ENCODE measurements around the gene RNLS. TPM values are rescaled to one million over a fixed set of nuclear protein-coding genes. Genes with fewer than 3 reads are reported as not detected.

Gene RNLS
- total RNA-seq, 2 experiments from 2014 or later = not detected

GRCh38 chr10:88390041-88390440, 193.1 kb downstream of the RNLS start:
- Histone ChIP-seq H3K36me3 (ENCODE audit: insufficient read depth, low read length) (0 out of 2 replicates have a peak, but pooled peaks cover 3% of the 10 kb centered on the region), H3K4me1 (ENCODE audit: insufficient read depth, low read length, poor library complexity, severe bottlenecking) (peaks cover 72% of the 10 kb centered on the region), H3K27ac (ENCODE audit: low read depth, low read length, poor library complexity, severe bottlenecking) (peak overlapping the region; percentile 99), H3K4me3 (ENCODE audit: low read depth, low read length, poor library complexity, severe bottlenecking) (no peak overlapping the region), H2AFZ (ENCODE audit: low read length) (peak overlapping the region; percentile 72; the same call in 1 of the 2 replicates), H4K20me1 (ENCODE audit: insufficient read depth, low read length) (no peaks in the 10 kb centered on the region), H3K79me2 (ENCODE audit: insufficient read depth, low read depth, low read length) (no peaks in the 10 kb centered on the region), H3K9me2 (ENCODE audit: insufficient read depth, low read length) (no peaks in the 10 kb centered on the region), H3K9me3 (ENCODE audit: low read length) (peaks cover 8% of the 10 kb centered on the region; the same call in 1 of the 2 replicates), H3K4me2 (ENCODE audit: low read length) (peak overlapping the region; percentile 25; the same call in 1 of the 2 replicates)
- ChIA-PET CTCF (ENCODE audit: unreplicated experiment) (interaction anchor here (1.5 to 4.9 kb wide), 2 partner anchors 96 to 528 kb away, joined by 4 to 36 read pairs; partner anchors contain the start of genes KLLN and PTEN), POLR2A (interaction anchor here (0.8 to 6.8 kb wide), 15 partner anchors 14 to 526 kb away, joined by 3 to 134 read pairs (median 4); partner anchors contain the start of genes KLLN and PTEN)
- intact Hi-C loops (cut with micrococcal nuclease; ENCODE audit: unreplicated experiment) = loop anchor here (2.0 kb wide), 1 partner anchor 67 kb away; no protein-coding TSS in a partner anchor
- no peak for DNase-seq (ENCODE audit: low spot score)
- no TSS peak for BruUV-seq (replicated peaks)
- TF ChIP-seq EZH2phosphoT487 (IDR thresholded peaks at IDR 0.05; ENCODE audit: borderline replicate concordance, low read depth, low read length) = no peak
- TF ChIP-seq, protein P1, sequence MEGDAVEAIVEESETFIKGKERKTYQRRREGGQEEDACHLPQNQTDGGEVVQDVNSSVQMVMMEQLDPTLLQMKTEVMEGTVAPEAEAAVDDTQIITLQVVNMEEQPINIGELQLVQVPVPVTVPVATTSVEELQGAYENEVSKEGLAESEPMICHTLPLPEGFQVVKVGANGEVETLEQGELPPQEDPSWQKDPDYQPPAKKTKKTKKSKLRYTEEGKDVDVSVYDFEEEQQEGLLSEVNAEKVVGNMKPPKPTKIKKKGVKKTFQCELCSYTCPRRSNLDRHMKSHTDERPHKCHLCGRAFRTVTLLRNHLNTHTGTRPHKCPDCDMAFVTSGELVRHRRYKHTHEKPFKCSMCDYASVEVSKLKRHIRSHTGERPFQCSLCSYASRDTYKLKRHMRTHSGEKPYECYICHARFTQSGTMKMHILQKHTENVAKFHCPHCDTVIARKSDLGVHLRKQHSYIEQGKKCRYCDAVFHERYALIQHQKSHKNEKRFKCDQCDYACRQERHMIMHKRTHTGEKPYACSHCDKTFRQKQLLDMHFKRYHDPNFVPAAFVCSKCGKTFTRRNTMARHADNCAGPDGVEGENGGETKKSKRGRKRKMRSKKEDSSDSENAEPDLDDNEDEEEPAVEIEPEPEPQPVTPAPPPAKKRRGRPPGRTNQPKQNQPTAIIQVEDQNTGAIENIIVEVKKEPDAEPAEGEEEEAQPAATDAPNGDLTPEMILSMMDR (conservative IDR thresholded peaks at IDR 0.05; ENCODE audit: low read length) = no peak

DNA sequence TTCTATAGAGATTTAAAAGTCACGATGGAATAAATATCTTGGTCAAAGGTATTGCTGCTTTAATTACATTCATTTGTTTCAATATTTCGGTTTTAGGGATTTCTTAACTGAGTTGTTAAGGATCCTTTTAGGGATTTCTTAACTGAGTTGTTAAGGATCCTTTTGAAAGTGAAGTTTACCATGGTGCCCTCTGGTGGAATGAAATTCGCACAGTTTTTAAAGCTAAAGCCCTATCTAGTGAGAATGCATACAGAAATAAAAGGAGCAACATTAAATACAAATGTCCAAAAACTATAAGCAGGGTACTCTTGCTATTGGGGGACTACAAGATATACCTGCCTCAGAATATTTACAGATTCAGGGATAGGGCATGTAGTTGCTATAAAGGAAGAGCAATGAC, 193.7 kb downstream of the RNLS start:
- H3K9me3 ChIP-seq (ENCODE audit: low read length) = peaks cover 8% of the 10 kb centered on the region; the same call in 1 of the 2 replicates
- peaks cover 3% of the 10 kb centered on the region; the same call in 1 of the 2 replicates for H3K36me3 ChIP-seq (ENCODE audit: insufficient read depth, low read length)
- peak; percentile 77 for DNase-seq (ENCODE audit: low spot score)
- peak overlapping the region; percentile 99 for H3K27ac ChIP-seq (ENCODE audit: low read depth, low read length, poor library complexity, severe bottlenecking)
- H3K79me2 ChIP-seq (ENCODE audit: insufficient read depth, low read depth, low read length) = no peaks in the 10 kb centered on the region
- intact Hi-C loops (cut with micrococcal nuclease; ENCODE audit: unreplicated experiment) = loop anchor here (1.0 to 10.0 kb wide), 5 partner anchors 99 to 605 kb away; partner anchors contain the start of genes FAS and STAMBPL1
- H2AFZ ChIP-seq (ENCODE audit: low read length) = peak overlapping the region; percentile 72; the same call in 1 of the 2 replicates
- no peaks in the 10 kb centered on the region for H3K9me2 ChIP-seq (ENCODE audit: insufficient read depth, low read length)
- H4K20me1 ChIP-seq (ENCODE audit: insufficient read depth, low read length) = no peaks in the 10 kb centered on the region
- peak overlapping the region; percentile 90 for H3K4me2 ChIP-seq (ENCODE audit: low read length)
- TF ChIP-seq, protein P1 (conservative IDR thresholded peaks at IDR 0.05; ENCODE audit: low read length) = peak; percentile 98
- TF ChIP-seq EZH2phosphoT487 (IDR thresholded peaks at IDR 0.05; ENCODE audit: borderline replicate concordance, low read depth, low read length) = no peak
- H3K4me3 ChIP-seq (ENCODE audit: low read depth, low read length, poor library complexity, severe bottlenecking) = no peak overlapping the region
- POLR2A ChIA-PET = interaction anchor here (0.6 to 6.8 kb wide), 25 partner anchors 13 to 576 kb away, joined by 3 to 134 read pairs (median 4); partner anchors contain the start of genes KLLN and PTEN
- H3K4me1 ChIP-seq (ENCODE audit: insufficient read depth, low read length, poor library complexity, severe bottlenecking) = peaks cover 78% of the 10 kb centered on the region
- no TSS peak for BruUV-seq (replicated peaks)
- CTCF ChIA-PET (ENCODE audit: unreplicated experiment) = interaction anchor here (1.5 to 4.9 kb wide), 4 partner anchors 96 to 527 kb away, joined by 4 to 36 read pairs (median 6); partner anchors contain the start of genes KLLN and PTEN

Data from OCI-LY7 (cell line).